Measurements from ENCODE around the gene YIF1A. TPM values are rescaled to one million over a fixed set of nuclear protein-coding genes. Genes with fewer than 3 reads are reported as not detected.

YIF1A gene
- total RNA-seq, 1 donor from 2014 or later: 53.4 TPM

DNA sequence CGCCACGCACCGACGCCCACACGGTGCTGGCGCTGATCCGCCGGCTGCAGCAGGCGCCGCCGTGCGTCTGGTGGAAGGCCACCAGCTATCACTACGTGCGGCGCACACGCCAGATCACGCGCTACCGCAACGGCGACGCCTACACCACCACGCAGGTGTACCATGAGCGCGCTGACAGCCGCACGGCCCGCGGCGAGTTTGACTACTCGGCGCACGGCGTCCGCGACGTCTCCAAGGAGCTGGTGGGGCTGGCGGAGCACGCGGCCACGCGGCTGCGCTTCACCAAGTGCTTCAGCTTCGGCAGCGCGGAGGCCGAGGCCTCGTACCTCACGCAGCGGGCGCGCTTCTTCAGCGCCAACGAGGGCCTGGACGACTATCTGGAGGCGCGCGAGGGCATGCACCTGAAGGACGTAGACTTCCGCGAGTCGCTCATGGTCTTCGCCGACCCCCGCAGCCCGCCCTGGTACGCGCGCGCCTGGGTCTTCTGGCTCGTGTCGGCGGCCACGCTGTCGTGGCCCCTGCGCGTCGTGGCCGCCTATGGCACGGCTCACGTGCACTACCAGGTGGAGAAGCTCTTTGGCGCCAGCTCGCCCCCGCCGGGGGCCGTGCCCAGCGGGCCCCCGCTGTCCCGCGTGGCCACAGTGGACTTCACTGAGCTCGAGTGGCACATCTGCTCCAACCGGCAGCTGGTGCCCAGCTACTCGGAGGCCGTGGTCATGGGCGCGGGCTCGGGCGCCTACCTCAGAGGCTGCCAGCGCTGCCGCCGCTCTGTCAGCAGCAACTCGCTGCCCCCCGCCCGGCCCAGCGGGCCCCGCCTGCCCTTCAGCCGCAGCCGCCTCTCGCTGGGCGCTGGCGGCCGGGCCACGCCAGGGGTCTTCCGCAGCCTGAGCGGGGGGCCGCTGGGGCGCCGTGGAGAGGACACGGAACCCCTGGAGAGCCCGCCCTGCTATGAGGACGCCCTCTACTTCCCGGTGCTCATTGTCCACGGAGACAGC lies 6.0 kb upstream of the YIF1A start:
- Mint-ChIP-seq H3K4me3 (no peak overlapping the region), H3K27me3 (peaks cover 23% of the 10 kb centered on the region), H3K4me1 (peaks cover 13% of the 10 kb centered on the region), H3K36me3 (ENCODE audit: low read depth) (no peaks in the 10 kb centered on the region), H3K27ac (no peak overlapping the region), H3K9me3 (no peaks in the 10 kb centered on the region)
- ChIA-PET POLR2A (interaction anchor here (0.6 kb wide), 1 partner anchor 18 kb away, joined by 3 read pairs; no protein-coding TSS in a partner anchor), CTCF (no interaction called here)
- TF ChIP-seq, protein P1, sequence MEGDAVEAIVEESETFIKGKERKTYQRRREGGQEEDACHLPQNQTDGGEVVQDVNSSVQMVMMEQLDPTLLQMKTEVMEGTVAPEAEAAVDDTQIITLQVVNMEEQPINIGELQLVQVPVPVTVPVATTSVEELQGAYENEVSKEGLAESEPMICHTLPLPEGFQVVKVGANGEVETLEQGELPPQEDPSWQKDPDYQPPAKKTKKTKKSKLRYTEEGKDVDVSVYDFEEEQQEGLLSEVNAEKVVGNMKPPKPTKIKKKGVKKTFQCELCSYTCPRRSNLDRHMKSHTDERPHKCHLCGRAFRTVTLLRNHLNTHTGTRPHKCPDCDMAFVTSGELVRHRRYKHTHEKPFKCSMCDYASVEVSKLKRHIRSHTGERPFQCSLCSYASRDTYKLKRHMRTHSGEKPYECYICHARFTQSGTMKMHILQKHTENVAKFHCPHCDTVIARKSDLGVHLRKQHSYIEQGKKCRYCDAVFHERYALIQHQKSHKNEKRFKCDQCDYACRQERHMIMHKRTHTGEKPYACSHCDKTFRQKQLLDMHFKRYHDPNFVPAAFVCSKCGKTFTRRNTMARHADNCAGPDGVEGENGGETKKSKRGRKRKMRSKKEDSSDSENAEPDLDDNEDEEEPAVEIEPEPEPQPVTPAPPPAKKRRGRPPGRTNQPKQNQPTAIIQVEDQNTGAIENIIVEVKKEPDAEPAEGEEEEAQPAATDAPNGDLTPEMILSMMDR (IDR thresholded peaks at IDR 0.05): no peak
- ATAC-seq (ENCODE audit: low read depth): no peak
- intact Hi-C loops (cut with micrococcal nuclease): no loop called here
- DNase-seq: no peak

DNA sequence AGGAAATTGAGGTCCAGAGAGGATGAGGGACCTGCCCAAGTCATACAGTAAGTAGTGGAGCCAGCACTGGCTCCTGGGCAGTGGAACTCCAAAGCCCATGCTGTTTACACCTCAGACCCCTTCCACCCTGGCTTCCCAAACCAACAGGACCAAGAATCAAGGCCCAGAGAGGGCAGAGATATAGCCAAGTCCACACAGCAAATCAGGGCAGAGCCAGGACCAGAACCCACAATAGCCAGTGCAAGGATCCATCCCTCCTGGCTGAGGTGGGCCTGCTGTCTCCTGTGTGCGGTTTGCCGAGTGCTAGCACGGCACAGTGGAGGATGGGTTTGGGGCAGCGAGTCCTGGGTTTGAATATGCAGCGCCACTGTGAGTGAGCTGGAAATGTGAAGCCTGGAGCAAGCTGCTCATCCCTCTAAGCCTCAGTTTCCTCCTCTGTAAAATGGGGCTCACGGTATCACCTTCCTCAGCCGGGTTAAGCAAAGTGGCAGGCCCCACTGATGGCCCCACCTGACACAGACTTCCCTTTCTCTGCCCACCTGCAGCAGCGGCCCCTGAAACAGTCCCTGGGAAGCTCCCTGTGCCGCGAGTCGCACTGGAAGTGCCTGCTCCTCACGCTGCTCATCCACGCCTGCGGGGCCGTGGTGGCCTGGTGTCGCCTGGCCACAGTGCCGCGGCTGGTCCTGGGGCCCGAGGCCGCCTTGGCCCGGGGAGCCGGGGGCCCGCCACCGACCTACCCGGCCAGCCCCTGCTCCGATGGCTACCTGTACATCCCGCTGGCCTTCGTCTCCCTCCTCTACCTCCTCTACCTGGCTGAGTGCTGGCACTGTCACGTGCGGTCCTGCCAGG lies 5.1 kb upstream of the YIF1A start:
- no peak overlapping the region for H3K4me3 Mint-ChIP-seq
- CTCF ChIA-PET: no interaction called here
- peaks cover 3% of the 10 kb centered on the region for H3K36me3 Mint-ChIP-seq (ENCODE audit: low read depth)
- ATAC-seq (ENCODE audit: low read depth) (no peak), DNase-seq (no peak)
- H3K4me1 Mint-ChIP-seq: peaks cover 22% of the 10 kb centered on the region
- H3K9me3 Mint-ChIP-seq: no peaks in the 10 kb centered on the region
- intact Hi-C loops (cut with micrococcal nuclease): no loop called here
- H3K27me3 Mint-ChIP-seq: peaks cover 23% of the 10 kb centered on the region
- H3K27ac Mint-ChIP-seq: no peak overlapping the region
- TF ChIP-seq, protein P1 (IDR thresholded peaks at IDR 0.05): no peak
- POLR2A ChIA-PET: interaction anchor here (0.6 kb wide), 1 partner anchor 19 kb away, joined by 3 read pairs; no protein-coding TSS in a partner anchor

DNA sequence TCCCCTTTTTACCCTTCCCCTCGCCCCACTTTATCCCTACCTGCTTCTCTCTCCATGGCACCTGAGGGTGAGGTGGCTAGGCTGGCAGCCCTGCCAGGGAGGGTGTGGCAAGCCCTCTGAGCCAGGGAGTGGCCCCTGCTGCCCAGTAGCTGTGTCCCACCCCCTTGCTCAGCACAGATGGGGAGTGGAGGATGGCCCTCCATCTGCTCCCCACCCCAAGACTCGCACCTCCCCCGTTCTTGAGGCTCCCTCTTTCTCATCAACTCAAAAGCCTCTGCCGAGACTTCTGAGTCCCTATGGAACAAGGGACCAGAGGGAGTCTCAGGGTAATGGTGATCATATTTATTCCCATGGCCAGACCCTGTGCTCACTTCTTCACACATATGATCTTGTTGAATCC lies 4.4 kb upstream of the YIF1A start:
- H3K27me3 Mint-ChIP-seq: peaks cover 23% of the 10 kb centered on the region
- H3K4me1 Mint-ChIP-seq: peaks cover 24% of the 10 kb centered on the region
- intact Hi-C loops (cut with micrococcal nuclease): no loop called here
- peaks cover 4% of the 10 kb centered on the region for H3K36me3 Mint-ChIP-seq (ENCODE audit: low read depth)
- POLR2A ChIA-PET: no interaction called here
- H3K9me3 Mint-ChIP-seq: no peaks in the 10 kb centered on the region
- H3K27ac Mint-ChIP-seq: no peak overlapping the region
- DNase-seq (no peak), ATAC-seq (ENCODE audit: low read depth) (no peak)
- CTCF ChIA-PET: no interaction called here
- TF ChIP-seq, protein P1 (IDR thresholded peaks at IDR 0.05): no peak
- no peak overlapping the region for H3K4me3 Mint-ChIP-seq

DNA sequence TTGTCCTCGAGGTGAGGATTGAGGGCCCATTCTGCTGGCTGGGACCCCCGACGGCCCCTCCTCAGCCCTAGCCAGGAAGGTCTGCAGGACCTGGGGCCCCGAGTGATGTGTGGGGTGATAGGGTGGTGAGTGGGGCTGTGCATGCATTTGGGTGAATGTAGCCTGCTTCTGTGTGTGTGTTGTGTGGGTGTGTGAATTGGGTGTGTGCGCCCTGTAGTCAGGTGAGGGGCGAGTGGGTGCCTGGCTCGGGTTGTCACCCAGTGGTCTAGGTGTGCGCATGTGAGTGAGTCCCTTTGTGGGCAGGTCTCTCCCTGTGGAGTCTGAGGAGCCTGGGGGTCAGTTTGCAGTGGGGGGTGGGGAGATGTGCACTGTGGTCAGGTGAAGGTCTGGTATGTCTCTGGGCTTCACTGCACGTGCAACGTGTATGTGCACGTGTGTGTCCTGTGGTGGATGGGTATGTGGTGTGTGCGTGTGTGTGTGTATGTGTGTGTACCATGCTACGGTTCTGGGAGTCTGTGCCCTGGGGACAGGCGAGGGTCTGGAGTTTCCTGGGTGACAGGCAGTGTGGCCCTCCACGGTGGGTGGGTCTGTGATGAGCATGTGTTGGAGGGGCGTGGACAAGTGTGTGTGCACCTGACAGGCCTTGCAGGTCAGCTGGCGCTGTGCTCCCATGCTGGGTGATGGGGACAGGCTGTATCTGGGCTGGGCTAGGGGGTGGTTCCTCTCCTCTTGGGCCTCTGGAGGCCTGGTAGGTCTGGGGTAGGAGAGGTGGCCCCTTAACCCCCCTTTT lies 3.8 kb upstream of the YIF1A start:
- CTCF ChIA-PET: no interaction called here
- intact Hi-C loops (cut with micrococcal nuclease): no loop called here
- peaks cover 28% of the 10 kb centered on the region for H3K4me1 Mint-ChIP-seq
- peak overlapping the region; percentile 21 for H3K27ac Mint-ChIP-seq
- POLR2A ChIA-PET: no interaction called here
- peak overlapping the region; percentile 66 for H3K4me3 Mint-ChIP-seq
- H3K27me3 Mint-ChIP-seq: peaks cover 23% of the 10 kb centered on the region
- ATAC-seq (ENCODE audit: low read depth) (no peak), DNase-seq (no peak)
- peaks cover 6% of the 10 kb centered on the region for H3K36me3 Mint-ChIP-seq (ENCODE audit: low read depth)
- no peaks in the 10 kb centered on the region for H3K9me3 Mint-ChIP-seq
- TF ChIP-seq, protein P1 (IDR thresholded peaks at IDR 0.05): no peak

All from activated B cell treated with CpG ODN at 0.5 μM for 24 hours (primary cell).